GM12874 (cell line): ENCODE measurements around the gene AGAP5.

Experiments
- TF ChIP-seq, protein P1 (sequence below): IDR thresholded peaks from 2 replicates; pipeline ENCODE4 v1.5.1; 2011; ENCODE audit warnings: low read depth, mild to moderate bottlenecking, control low read depth, low read length, moderate library complexity; ENCODE audit not compliant: insufficient read depth

The AGAP5 gene

DNA sequence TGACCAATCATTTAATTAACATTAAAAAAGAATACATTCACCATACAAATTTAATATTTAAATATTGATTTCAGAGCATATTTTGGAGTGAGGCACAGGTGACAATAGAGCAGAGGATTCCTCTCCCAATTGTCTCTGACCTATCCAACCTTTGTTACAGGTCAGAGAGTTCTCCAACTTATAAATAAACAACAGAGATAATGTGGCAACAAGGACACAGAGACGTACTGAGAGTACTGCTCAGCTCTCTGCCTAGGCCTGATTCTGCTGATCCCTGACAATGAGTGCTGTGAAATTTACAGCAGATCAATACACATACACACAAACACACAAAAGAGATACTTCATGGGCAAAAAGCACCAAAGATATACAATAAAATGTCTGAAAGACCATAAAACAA is 18.3 kb upstream of the AGAP5 start:
- TF ChIP-seq, protein P1, sequence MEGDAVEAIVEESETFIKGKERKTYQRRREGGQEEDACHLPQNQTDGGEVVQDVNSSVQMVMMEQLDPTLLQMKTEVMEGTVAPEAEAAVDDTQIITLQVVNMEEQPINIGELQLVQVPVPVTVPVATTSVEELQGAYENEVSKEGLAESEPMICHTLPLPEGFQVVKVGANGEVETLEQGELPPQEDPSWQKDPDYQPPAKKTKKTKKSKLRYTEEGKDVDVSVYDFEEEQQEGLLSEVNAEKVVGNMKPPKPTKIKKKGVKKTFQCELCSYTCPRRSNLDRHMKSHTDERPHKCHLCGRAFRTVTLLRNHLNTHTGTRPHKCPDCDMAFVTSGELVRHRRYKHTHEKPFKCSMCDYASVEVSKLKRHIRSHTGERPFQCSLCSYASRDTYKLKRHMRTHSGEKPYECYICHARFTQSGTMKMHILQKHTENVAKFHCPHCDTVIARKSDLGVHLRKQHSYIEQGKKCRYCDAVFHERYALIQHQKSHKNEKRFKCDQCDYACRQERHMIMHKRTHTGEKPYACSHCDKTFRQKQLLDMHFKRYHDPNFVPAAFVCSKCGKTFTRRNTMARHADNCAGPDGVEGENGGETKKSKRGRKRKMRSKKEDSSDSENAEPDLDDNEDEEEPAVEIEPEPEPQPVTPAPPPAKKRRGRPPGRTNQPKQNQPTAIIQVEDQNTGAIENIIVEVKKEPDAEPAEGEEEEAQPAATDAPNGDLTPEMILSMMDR, result no peak

DNA sequence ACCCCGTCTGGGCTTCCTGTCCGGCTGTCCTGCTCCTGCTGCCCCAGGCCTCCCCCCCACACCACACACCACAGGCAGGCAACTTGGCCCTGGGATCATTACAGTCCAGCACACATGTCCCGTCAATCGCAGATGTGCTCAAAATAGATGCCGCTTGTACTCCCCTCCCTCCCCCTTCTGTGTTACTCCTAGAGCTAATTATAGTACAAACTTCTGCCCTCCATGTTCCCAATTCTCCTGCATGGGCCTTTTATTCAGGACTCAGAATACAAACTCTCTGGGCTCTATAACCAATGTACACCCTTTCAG is 42.0 kb downstream of the AGAP5 start, which contains the start of gene SYNPO2L:
TSS of gene SYNPO2L (minus strand) at position 40 of the 309 bp plus-strand sequence. CDS start 107 bp downstream, outside the sequence.
- TF ChIP-seq, protein P1, result no peak

DNA sequence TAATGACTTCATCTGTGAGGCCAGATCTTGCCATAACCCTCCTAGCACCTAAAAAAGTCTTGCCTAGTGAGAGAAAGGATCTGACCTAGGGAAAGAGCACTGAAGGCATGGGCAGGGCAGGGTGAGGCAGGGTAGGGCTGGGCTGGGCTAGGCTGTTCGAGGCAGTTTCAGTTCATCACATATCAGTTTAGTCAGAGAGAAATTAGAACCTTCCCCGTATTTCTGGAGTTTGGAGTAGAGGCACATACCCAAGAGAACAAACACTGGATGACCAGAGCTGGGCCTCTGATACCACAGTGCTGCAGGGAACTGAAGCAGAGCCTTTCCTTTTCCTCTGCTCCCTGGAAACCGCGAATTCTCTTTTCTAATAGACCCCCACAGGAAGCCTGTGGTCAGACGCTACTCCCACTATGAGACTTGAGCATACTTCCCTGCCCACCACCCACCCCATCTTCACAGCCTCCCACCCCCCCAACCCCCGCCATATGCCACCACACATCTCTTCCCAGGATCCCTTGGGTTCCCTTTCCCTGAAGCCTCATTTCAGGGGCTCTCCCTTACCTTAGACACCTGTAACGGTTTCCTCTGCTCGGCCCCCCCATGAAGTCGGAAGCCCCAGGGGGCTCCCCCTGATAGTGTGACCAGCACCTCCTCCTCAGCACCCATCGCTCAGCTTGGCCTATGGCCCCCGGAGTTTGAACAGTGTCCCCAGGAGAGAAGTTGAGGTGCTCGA is 42.5 kb downstream of the AGAP5 start:
- TF ChIP-seq, protein P1, result no peak

DNA sequence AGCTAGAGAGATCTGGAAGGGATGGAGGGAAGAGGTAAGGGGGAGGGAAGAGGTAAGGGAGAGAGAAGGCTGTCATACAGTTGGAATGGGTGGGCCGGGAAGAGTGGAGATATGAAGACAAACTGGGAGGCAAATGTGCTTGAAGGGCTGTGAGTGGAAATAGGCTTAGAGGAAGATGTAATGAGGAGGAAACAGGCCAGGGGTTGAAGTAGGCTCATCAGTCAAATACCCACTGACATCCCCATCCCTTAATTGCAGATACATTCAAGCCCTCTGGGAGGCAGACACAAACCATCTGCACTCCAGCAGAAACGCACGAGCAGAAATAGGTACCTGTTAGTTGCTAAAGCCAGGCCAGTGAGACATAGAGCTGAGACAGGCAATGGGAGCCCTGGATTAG is 44.2 kb downstream of the AGAP5 start:
- TF ChIP-seq, protein P1, result no peak

DNA sequence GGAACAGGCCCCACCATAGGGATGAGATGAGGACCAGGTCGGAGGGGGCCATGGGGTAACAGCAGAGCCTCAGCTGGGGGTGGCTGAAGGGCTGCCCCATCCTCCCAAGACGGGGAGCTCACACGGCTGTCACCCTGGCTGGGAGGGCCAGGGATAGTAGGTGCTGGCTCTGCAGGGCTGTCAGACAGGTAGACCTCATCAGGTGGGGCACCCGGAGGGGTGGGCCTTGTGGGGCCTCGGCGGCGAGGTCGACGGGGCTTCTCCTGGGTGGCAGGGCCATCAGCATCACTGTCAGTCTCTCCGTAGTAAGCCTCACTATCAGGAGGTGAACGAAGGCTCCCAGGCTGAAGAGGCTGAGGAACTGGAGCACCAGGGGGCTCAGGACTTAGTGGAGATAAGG is 44.7 kb downstream of the AGAP5 start:
- TF ChIP-seq, protein P1, result no peak

DNA sequence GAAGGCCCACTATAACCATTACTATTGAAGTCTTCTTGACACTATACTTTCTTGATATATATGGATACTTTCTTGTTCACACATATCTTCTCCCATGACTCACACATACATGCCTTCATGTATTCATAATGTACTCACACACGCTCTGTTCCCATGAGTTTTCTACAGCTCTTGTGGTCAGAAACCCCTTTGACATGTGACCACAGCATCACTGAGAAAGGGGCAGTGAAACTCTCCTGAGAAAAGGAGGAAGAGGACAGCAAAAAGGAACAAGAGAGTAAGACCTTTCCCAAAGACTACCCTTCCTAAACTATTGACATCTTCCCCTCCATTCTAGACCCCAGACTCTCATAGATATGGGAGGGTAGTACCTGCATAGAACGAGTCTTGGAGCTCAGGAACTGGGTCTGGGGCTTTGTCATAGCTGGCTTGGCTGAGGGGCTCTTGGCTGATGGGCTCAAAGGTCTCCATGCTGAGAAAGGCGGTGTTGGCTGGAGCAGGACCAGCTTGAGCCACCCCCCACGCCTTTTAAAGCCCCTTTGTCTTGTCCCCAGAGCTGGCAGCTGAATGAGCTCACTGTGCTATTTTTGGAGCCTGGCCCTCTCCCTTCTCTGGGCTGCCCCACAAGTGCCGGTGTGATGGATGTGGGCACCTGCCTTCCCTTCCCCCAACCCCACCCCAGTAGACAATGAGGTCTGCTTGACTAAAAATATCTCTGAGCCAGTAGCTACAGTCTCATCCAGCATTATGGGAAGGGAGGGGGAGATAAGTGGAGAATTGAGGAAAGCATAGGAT is 47.2 kb downstream of the AGAP5 start:
- TF ChIP-seq, protein P1, result no peak

DNA sequence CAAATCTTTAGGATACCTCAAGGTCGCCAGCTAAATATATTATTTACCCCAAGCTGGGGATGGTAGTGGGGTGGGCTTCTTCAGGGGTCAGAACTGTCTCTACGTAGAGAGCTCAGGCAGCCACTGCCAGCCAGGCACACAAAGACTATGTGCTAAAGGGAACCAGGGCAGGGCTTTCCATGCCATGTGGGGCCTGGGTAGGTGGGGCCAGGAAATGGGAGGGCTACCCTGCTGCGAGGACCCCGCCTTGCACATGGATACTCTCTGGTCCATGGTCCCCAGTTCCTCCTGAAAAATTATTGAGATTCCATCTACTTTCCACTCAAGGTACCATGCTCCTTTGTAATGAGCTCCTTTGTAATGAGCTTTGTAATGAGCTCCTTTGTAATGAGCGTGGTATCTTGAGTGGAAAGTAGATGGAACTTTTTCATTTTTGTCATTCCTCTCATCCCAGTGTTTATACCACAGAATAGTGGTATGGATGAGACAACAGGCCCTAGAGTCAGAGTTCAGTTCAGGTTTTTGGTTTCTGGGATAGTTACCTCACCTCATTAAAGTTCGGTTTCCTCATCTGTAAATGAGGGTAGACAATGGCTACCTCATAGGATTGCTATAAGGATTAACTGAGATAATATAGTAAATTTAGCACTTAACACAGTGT is 47.9 kb downstream of the AGAP5 start:
- TF ChIP-seq, protein P1, result no peak
